22Rv1 (cell line): ENCODE measurements around the gene FBXL3.

Experiments
- ZFX ChIP-seq: fragments of 450-650 bp; IDR thresholded peaks from 2 replicates; pipeline ENCODE4 v1.6.1; 2017; ENCODE audit warnings: antibody characterized with exemption, borderline replicate concordance
- TF ChIP-seq, protein P1 (sequence below): fragments of 450-650 bp; IDR thresholded peaks from 2 replicates; pipeline ENCODE4 v1.5.1; 2017; ENCODE audit warnings: mild to moderate bottlenecking

DNA sequence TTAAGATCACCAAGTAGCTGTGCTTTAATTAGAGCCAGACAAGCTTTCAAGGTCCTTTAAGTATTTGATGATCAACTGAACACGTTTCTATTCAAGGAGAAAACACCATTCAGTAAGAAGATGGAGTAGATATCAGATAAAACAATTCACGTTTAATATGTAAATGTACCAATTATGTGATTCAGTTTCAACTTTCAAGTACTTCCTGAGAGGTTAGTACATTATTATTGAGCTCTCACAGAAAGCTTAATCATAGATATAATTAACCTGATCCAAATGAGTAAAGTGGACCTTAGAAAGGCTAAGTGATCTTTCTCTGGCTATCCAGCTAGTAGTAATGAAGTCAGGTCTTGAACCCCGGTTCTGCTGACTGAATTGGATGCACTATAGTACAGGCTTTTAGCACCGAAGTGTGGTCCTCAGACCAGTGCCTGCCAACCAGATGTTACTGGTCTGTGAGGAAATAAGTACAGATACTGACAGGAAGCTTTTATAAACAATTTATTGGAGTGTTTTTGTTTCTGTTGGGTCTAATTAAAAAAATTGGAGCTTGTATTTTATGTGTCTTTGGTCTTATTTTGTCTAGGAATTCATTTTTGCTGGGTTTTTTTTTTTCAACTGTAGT, 24.9 kb downstream of the FBXL3 start:
- TF ChIP-seq, protein P1, sequence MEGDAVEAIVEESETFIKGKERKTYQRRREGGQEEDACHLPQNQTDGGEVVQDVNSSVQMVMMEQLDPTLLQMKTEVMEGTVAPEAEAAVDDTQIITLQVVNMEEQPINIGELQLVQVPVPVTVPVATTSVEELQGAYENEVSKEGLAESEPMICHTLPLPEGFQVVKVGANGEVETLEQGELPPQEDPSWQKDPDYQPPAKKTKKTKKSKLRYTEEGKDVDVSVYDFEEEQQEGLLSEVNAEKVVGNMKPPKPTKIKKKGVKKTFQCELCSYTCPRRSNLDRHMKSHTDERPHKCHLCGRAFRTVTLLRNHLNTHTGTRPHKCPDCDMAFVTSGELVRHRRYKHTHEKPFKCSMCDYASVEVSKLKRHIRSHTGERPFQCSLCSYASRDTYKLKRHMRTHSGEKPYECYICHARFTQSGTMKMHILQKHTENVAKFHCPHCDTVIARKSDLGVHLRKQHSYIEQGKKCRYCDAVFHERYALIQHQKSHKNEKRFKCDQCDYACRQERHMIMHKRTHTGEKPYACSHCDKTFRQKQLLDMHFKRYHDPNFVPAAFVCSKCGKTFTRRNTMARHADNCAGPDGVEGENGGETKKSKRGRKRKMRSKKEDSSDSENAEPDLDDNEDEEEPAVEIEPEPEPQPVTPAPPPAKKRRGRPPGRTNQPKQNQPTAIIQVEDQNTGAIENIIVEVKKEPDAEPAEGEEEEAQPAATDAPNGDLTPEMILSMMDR, result no peak
- no peak for TF ChIP-seq ZFX
